Lower leg skin (tissue), 4 donors: ENCODE results near the gene RAET1E. TPM values are rescaled to one million over a fixed set of nuclear protein-coding genes. Genes with fewer than 3 reads are reported as not detected.
"Not testable (repeated sequence)": the region's sequence is repeated elsewhere in the genome, so short reads cannot be mapped to it uniquely, and the experiment has no call there.

Experiments used
- DNase-seq, 2 donors: peaks; one replicate each; pipeline ENCODE4 v3.0.0-alpha.2; 2019; ENCODE audit warnings: low spot score in 2 of 2
- H3K4me3 ChIP-seq: fragments of 200-600 bp; sonication (generic); 2 replicates; pipeline ENCODE4 v1.5.1; 2017; ENCODE audit warnings: mild to moderate bottlenecking, low read depth; ENCODE audit not compliant: poor library complexity, severe bottlenecking
- CTCF ChIP-seq, 3 donors: fragments of 450-650 bp; IDR thresholded peaks; one replicate each; pipeline ENCODE4 v1.5.1; 2016; ENCODE audit warnings: antibody characterized with exemption in 3 of 3, mild to moderate bottlenecking in 3 of 3, moderate library complexity in 2 of 3
- POLR2A ChIP-seq, 2 donors: fragments of 450-650 bp; IDR thresholded peaks; one replicate each; pipeline ENCODE4 v1.6.1; 2016 to 2017; ENCODE audit warnings: antibody characterized with exemption in 2 of 2, mild to moderate bottlenecking in 1 of 2, moderate library complexity in 1 of 2
- WGBS, 2 donors: methylation state at CpG; one replicate each; pipeline ENCODE4 v1.1.5; 2018; 5-methylcytosine and 5-hydroxymethylcytosine counted together
- intact Hi-C: fragments of 100-400 bp; cut with DNase I; formaldehyde crosslinking; loops from one replicate; pipeline ENCODE4 v1.15.0; 2023; ENCODE audit warnings: low total_unique reads
- total RNA-seq, 4 donors: library from RNA; depleted of rRNA; stranded (reverse); fragments of >200 nt; gene quantifications; one replicate each; pipeline ENCODE4 v1.1.0, GENCODE V29; 2016

Gene RAET1E
- total RNA-seq, 4 donors from 2014 or later = 20.8 to 48.5 (median 36.2) TPM

GRCh38 chr6:149931501-149931900, 33.6 kb upstream of the RAET1E start:
- WGBS, 2 donors = 71 to 81% methylated on average over 6 of the region's 6 CpGs
- TF ChIP-seq POLR2A (IDR thresholded peaks at IDR 0.05) = no peak
- TF ChIP-seq CTCF (IDR thresholded peaks at IDR 0.05) = no peak
- no peak overlapping the region for H3K4me3 ChIP-seq
- DNase-seq = peak in 1 of 2 donors; percentile 31
- intact Hi-C loops = loop anchor here (5.0 kb wide), 1 partner anchor 86 kb away; no protein-coding TSS in a partner anchor

- no peak overlapping the region for H3K4me3 ChIP-seq
- WGBS, 2 donors = 17 to 22% methylated on average over 3 of the region's 3 CpGs
- intact Hi-C loops = loop anchor here (5.0 kb wide), 1 partner anchor 1047 kb away; no protein-coding TSS in a partner anchor
- no peak for TF ChIP-seq CTCF (IDR thresholded peaks at IDR 0.05)
- no peak for TF ChIP-seq POLR2A (IDR thresholded peaks at IDR 0.05)
- DNase-seq = peak in 1 of 2 donors; percentile 67
Observed at GRCh38 chr6:149929422-149929821, 31.5 kb upstream of the RAET1E start.

DNA sequence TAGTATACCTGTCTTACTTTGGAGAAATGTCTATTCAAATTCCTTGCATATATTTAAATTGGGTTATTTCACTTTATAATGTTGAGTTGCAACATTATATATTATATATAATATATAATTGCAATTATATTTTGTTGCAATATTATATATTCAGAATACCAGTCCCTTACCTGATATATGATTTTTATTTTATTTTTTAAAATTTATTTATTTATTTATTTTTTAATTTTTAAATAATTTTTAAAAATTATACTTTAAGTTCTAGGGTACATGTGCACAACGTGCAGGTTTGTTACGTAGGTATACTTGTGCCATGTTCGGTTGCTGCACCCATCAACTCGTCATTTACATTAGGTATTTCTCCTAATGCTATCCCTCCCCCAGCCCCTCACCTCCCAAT, 29.1 kb upstream of the RAET1E start:
- 82 to 89% methylated on average over 4 of the region's 4 CpGs for WGBS, 2 donors
- H3K4me3 ChIP-seq = not testable (repeated sequence)
- DNase-seq = peak in 1 of 2 donors; percentile 25
- intact Hi-C loops = loop anchor here (5.0 kb wide), 1 partner anchor 1045 kb away; no protein-coding TSS in a partner anchor

DNA sequence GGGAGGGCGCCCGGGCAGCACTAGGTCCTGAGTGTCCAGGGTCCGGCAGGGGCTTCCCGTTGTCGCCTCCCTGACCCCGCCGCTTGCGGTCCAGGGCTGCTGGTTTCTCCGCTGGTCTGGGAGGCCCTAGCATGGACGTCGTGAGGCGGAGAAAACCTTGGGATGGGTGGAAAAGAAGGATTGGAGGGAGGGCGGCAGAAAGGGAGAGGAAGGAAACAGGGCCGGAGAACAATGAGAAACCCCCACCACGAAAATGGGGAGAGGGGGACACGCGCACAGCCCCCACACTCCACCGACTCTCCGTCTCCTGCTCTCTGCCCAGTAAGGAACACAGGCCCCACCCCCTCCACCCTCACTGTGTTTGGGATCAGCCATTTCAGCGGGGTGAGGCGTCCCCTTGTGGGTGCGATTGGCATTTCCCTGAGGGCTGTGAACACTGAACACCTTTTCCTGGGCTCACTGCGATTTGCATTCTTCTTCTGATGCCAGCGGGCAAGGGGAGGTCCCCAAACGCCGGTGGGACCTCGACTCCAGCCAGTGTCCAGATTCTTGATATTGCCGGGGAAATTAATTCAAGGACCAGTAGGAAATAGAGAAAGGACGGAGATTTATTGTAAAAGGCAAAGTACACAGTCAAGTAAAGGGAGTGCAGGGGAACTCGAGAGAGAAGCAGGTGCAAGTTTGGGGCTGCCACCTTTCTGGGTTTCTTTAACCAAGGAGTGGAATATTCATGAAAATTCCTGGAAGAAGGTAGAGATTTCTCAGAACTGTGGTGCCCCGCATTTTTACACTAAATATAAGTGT, 28.3 kb upstream of the RAET1E start:
- H3K4me3 ChIP-seq = peak overlapping the region; percentile 11
- 2 to 3% methylated on average over 31 of the region's 31 CpGs for WGBS, 2 donors
- peak; percentile 93 to 98 for DNase-seq
- intact Hi-C loops = loop anchor here (1.0 to 5.0 kb wide), 2 partner anchors 91 to 1044 kb away; no protein-coding TSS in a partner anchor
- TF ChIP-seq POLR2A (IDR thresholded peaks at IDR 0.05) = no peak
- peak in 1 of 3 donors; percentile 97 for TF ChIP-seq CTCF (IDR thresholded peaks at IDR 0.05)

DNA sequence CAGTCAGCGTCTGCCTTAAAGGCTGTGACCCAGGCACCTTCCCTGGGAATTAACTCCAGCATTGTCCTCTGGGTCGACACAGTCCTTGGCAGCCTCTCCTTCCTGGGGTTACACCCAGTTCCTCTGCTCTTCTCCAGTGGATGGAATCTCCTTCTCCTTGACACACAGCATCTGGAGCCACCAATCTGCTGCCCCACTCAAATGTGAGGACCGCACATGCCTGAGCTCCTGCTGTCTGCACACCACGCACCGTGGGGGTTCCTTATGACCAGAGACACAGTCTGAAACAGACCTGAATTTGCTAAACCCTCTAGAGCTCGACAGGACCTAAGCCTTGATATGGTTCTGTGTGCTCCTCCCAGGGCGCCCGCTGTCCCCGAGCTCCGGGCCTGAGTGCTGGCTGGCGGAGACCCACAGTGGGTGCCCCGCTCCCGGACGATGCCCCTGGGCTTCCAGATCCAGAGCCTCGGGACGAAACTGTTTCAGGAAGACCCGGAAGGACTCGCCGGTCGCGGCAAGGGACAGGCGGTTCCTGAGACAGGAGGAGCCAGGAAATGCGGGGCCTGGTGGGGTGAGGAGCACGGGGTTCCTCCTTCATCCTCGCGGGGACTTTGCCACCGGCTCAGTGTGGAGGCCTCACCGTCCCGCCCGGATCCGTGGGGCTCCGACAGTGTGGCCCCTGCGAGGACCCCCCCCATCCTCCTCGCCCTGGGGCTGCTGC, 27.5 kb upstream of the RAET1E start:
- H3K4me3 ChIP-seq = peak overlapping the region; percentile 11
- intact Hi-C loops = loop anchor here (5.0 kb wide), 1 partner anchor 1043 kb away; no protein-coding TSS in a partner anchor
- TF ChIP-seq POLR2A (IDR thresholded peaks at IDR 0.05) = no peak
- TF ChIP-seq CTCF (IDR thresholded peaks at IDR 0.05) = no peak
- DNase-seq = peak in 1 of 2 donors; percentile 90
- 6 to 11% methylated on average over 23 of the region's 34 CpGs for WGBS, 2 donors

DNA sequence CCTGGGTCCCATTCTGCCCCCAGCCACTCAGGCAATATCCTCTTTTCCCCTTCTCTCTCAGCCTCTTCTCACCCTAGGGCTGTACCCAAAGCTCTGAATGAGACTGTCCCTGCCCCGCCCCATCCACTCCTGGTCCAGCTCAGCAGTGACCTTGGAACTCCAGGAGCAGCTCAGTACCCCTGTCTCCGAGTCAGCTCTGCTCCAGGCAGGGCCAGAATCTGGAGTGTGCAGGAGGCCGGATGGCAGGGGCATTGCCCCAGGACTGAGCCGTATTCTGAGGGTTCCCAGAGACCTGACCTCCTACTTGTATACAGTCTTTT, 27.0 kb upstream of the RAET1E start:
- 81 to 88% methylated on average over 4 of the region's 4 CpGs for WGBS, 2 donors
- H3K4me3 ChIP-seq = no peak overlapping the region
- TF ChIP-seq POLR2A (IDR thresholded peaks at IDR 0.05) = no peak
- TF ChIP-seq CTCF (IDR thresholded peaks at IDR 0.05) = no peak
- intact Hi-C loops = loop anchor here (5.0 kb wide), 1 partner anchor 1043 kb away; no protein-coding TSS in a partner anchor
- no peak for DNase-seq
